Measurements from ENCODE around the gene L3MBTL4.

Gene L3MBTL4

DNA sequence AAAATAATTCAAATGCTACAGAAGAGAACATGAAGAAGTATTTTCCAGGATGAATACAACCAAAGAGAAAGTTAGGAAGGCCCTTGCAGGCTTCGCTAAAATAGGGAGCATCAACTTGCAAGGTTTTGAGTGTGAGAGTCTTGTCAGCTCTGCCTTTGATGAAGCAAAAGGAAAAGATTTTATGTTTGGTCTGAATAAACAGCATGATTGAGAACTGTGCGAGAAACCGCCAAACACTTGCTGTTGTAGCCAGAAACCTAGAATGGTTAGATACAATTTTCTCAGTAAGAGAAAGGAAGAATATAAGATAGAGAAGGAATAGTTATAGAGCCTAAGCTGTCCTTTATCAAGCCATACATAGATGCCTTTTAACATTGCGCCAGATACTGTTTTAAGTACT lies 163.6 kb downstream of the L3MBTL4 start:
- no peak for DNase-seq (ENCODE audit: low read depth)

GRCh38 chr18:6249788-6250187 lies 164.9 kb downstream of the L3MBTL4 start:
- no peak for DNase-seq (ENCODE audit: low read depth)

- no peak for DNase-seq (ENCODE audit: low read depth)
Measured at GRCh38 chr18:6249170-6249569, 165.5 kb downstream of the L3MBTL4 start.

- no peak for DNase-seq (ENCODE audit: low read depth)
Measured at GRCh38 chr18:6248017-6248416, 166.7 kb downstream of the L3MBTL4 start.

DNA sequence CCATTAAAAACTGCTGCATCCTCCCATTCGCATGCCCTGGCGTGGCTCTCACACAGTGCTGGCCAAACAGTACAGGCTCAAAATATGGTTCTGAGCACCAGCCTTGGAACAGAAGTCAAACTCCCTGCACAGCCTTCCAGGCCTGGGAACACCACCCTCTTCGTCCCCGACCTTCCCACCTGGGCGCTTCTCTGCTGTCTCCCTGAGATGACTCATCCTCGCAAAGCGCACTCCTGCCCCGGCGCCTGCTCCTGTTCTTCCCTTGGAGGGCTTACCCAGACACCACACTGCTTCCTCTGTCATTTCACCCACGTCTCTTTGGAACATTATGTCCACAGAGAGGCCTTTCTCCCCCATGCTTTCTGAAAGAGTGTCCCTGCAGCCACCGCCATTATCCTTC lies 172.7 kb downstream of the L3MBTL4 start:
- no peak for DNase-seq (ENCODE audit: low read depth)

DNA sequence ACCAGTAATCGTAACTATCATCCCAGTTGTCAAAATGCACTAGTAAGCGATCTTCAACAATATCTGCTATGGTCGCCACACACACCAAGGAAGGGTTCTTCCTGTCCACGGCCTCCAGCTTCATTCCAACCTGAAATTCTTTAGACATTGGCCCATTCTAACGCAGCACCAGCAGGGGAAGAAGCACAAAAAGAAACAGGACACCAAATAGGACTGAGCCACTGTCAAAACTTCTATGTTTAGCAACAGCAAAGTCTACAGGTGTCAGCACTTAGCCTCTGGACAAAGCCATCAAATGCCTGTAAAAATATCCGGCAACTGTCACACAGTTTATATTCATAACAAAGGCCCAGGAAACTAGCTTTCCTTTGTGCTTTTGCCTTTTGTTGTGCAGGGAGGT lies 175.0 kb downstream of the L3MBTL4 start:
- DNase-seq (ENCODE audit: low read depth) = no peak

DNA sequence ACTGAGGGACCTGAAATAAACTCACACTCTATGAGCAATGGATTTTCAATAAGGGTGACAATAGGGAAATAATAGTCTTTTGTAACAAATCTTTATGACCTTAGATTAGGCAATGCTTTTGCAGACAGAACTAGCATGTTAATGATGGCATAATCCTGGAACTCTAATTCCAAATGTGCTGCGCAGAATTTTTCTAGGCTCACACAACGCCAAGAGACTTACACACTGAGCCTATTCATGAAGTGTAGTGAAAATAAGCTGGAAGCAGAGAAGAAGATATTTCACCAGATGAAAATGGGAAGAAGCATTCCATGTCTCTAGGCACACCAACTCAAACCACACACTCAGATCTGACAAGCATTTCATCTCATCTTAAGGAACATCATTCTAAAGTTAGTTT lies 178.5 kb downstream of the L3MBTL4 start:
- DNase-seq (ENCODE audit: low read depth) = no peak

- no peak for DNase-seq (ENCODE audit: low read depth)
Measured at GRCh38 chr18:6222271-6222670, 192.4 kb downstream of the L3MBTL4 start.

DNA sequence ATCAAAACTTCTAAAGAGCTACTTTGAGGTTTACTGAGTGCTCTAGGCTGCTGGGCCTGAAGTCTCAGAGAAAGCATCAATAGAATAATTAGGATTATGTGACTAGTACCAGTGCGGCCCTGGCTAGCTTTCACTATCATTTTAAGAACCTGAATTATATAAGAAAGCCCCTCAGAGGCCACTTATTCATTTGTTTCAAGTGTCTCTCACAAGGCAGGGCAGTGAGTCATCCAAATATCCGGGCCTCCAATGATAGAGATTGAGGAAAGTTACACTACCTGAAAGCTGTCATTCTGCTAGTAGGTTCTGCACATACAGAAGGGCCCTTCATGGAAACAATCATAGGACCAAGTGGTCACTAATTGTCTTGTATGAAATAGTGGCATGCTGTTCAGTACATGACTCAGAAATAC lies 193.1 kb downstream of the L3MBTL4 start:
- no peak for DNase-seq (ENCODE audit: low read depth)

DNA sequence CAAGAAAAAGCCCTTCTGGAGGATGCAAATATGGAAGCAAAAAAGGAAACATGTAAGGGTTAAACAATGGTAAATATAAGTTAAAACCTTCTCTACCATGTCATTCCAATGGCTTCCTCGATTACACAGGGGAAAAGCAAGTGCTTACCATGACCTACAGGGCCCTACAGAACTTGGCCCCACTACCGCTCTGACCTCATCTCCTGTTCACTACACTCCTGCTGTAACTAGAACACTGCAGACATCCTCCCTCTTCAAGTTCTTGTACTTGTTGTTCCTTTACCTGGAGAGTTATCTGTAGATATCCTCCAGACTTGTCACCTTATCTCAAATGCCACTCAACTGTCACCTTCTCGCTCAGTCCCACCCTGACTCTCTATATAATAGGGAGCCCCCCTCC lies 194.6 kb downstream of the L3MBTL4 start:
- DNase-seq (ENCODE audit: low read depth) = no peak

DNA sequence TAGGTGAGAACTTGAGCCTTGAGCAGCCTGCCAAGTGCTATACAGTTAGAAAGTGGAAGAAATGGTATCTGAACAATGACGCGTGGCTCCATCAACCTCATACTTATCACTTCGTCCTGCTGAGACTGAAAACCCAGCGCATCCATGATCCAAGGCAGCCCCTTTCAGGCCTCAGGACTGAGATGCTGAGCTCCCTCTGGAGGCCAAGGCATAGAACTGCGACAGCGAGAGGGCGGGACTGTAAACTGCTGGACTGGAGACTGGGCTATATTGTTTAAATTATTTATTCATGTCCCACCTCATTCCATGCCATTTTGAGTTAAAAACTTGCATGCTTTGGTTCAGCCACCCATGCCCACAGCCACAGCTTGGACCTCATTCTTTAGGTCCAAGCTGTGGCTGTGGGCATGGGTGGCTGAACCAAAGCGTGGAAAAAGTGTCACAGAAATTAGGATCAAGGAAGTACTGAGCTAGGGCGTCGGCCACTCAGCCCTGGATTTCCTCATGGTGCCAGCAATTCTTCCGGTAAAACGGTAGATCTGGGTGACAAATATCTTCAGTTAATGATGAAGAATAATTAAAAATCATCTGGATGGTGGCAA lies 195.5 kb downstream of the L3MBTL4 start:
- no peak for DNase-seq (ENCODE audit: low read depth)

GRCh38 chr18:6215888-6216287 lies 198.8 kb downstream of the L3MBTL4 start:
- no peak for DNase-seq (ENCODE audit: low read depth)

DNA sequence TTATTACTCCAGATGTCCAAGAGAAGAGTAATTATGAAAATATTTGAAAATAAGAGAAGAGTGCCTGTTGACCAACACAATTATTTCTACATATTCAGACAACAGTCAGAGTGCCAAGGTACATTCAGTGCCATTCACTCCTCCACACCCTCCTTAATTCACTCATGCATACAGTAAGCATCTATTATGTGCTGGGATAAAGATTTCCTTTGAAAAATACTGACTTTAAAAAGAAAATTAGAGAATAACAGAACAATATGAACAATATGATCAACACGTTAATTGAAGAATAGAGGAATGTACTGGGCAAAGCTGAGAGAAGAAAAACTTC lies 203.6 kb downstream of the L3MBTL4 start:
- no peak for DNase-seq (ENCODE audit: low read depth)

- no peak for DNase-seq (ENCODE audit: low read depth)
Measured at GRCh38 chr18:6210349-6211173, 204.2 kb downstream of the L3MBTL4 start.

DNA sequence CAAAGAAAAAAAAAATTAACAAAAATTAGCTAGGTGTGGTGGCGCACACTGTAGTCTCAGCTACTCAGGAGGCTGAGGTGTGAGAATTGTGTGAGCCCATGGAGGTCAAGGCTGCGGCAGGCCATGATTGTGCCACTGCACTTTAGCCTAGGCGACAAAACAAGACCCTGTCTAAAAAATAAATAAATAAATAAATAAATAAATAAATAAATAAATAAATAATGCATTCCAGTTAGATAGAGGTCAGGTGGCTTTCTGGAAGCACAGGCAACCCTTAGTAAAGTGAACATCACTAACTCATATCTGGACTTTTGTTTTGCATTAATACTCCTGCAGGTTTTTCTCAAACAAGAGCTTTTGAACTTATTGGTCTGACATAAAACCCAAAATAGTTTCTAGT lies 206.8 kb downstream of the L3MBTL4 start:
- no peak for DNase-seq (ENCODE audit: low read depth)

GRCh38 chr18:6207116-6207515 lies 207.6 kb downstream of the L3MBTL4 start:
- no peak for DNase-seq (ENCODE audit: low read depth)

DNA sequence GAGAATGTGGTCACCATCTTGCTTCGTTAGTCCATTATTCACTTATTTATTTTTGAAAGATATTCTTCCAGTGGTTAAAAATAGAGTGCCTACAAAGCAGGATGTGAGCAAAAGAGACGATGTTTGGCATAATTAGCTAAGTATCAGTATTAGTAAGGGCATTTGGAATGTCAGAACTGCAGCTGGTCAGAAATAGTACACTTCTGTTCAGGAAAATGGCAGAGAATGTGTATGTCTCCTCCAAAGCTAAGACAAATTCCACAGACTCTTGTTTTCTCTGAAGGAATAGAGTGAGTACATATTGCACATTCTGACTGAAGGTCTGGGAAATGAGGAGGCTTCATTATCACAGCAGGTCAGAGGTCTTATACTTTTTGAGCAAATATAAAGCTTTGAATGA lies 209.0 kb downstream of the L3MBTL4 start:
- no peak for DNase-seq (ENCODE audit: low read depth)

GRCh38 chr18:6204476-6204875 lies 210.2 kb downstream of the L3MBTL4 start:
- no peak for DNase-seq (ENCODE audit: low read depth)

- DNase-seq (ENCODE audit: low read depth) = no peak
Measured at GRCh38 chr18:6203791-6204190, 210.9 kb downstream of the L3MBTL4 start.

DNA sequence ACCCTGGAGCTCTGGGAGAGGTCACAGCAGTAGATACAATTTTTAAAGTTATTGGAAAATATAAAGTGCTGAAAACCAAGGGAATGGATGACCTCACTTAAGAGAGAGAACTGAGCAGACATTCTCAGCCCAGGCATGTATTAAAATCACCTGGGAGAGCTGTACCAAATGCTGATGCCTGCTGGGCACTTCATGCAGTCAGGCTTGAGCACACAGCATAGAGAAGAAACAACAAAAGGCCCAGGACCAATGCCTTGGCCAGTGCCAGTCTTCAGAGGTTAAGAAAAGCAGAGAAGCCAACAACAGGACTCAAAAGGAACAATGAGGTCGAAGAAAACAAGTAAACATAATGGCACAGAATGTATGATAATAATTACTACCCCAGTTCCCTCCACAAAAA lies 211.8 kb downstream of the L3MBTL4 start:
- DNase-seq (ENCODE audit: low read depth) = no peak

GRCh38 chr18:6200204-6200774 lies 214.4 kb downstream of the L3MBTL4 start:
- no peak for DNase-seq (ENCODE audit: low read depth)

DNA sequence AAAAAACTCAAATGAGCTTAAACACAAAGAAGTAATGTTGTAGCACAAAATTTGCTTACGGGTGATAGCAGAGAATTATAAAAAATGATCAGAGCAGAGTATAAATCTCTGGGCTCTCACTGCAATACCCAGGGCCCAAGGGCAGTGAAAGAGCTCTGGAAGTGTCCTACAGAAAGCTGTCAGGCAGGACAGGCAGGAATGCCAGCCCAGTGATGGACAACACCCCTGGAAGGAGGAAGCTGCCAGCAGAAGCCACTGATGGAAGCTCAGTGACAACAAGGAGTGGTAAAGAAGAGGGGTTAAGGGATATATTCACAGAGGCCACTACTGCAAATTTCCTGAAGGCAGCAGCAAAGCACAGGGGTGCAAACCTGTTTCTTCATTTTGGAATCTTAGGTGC lies 214.9 kb downstream of the L3MBTL4 start:
- no peak for DNase-seq (ENCODE audit: low read depth)

- DNase-seq (ENCODE audit: low read depth) = no peak
Measured at GRCh38 chr18:6198585-6198984, 216.1 kb downstream of the L3MBTL4 start.

GRCh38 chr18:6194640-6195039 lies 220.1 kb downstream of the L3MBTL4 start:
- DNase-seq (ENCODE audit: low read depth) = no peak

Measured in CMK (cell line).